Vagina (tissue), 2 donors: Measurements from ENCODE around the gene CRHBP. TPM values are rescaled to one million over a fixed set of nuclear protein-coding genes. Genes with fewer than 3 reads are reported as not detected.
"Not testable (repeated sequence)": the region's sequence is repeated elsewhere in the genome, so short reads cannot be mapped to it uniquely, and the experiment has no call there.

ENCODE experiments used
- DNase-seq, 2 donors: peaks; one replicate each; pipeline ENCODE4 v3.0.0-alpha.2; 2017; ENCODE audit errors: extremely low spot score in 2 of 2
- H3K27ac ChIP-seq: fragments of 200-600 bp; sonication (generic); one replicate; pipeline ENCODE4 v1.5.1; 2019
- H3K27me3 ChIP-seq: fragments of 200-600 bp; sonication (generic); one replicate; pipeline ENCODE4 v1.5.1; 2019
- H3K36me3 ChIP-seq, 2 donors: fragments of 200-600 bp; sonication (generic); one replicate each; pipeline ENCODE4 v1.5.1; 2017 to 2019
- H3K4me1 ChIP-seq: fragments of 200-600 bp; sonication (generic); one replicate; pipeline ENCODE4 v1.5.1; 2019
- H3K4me3 ChIP-seq, 2 donors: fragments of 200-600 bp; sonication (generic); 1 replicate in 1 of 2; 2 replicates in 1 of 2; pipeline ENCODE4 v1.5.1; 2016 to 2019
- H3K9me3 ChIP-seq: fragments of 200-600 bp; sonication (generic); one replicate; pipeline ENCODE4 v1.5.1; 2019
- POLR2A ChIP-seq, 2 donors: fragments of 450-650 bp; IDR thresholded peaks; one replicate each; pipeline ENCODE4 v1.6.1; 2017; ENCODE audit warnings: antibody characterized with exemption in 2 of 2, mild to moderate bottlenecking in 2 of 2, moderate library complexity in 2 of 2
- POLR2AphosphoS5 ChIP-seq, 2 donors: sonication (generic); formaldehyde crosslinking; IDR thresholded peaks; one replicate each; pipeline ENCODE4 v1.9.0; 2017; ENCODE audit warnings: antibody characterized with exemption in 2 of 2, mild to moderate bottlenecking in 2 of 2, low read depth in 1 of 2; ENCODE audit not compliant: insufficient read depth in 1 of 2
- intact Hi-C: fragments of 100-400 bp; cut with DNase I; formaldehyde crosslinking; loops from one replicate; pipeline ENCODE4 v1.15.1; 2023
- total RNA-seq: library from RNA; depleted of rRNA; stranded (reverse); fragments of >200 nt; gene quantifications from one replicate; pipeline ENCODE4 v1.2.3, GENCODE V29; 2016
- TF ChIP-seq, protein P1 (sequence below), 3 experiments: fragments of 450-650 bp in 2 of 3; fragments of 200-600 bp in 1 of 3; sonication (generic) in 1 of 3; IDR thresholded peaks; one replicate each; pipeline ENCODE4 v1.5.1; 2017 to 2019; ENCODE audit warnings: antibody characterized with exemption in 3 of 3, mild to moderate bottlenecking in 2 of 3, moderate library complexity in 2 of 3

Gene CRHBP
- total RNA-seq, 1 donor from 2014 or later = 5.9 TPM

DNA sequence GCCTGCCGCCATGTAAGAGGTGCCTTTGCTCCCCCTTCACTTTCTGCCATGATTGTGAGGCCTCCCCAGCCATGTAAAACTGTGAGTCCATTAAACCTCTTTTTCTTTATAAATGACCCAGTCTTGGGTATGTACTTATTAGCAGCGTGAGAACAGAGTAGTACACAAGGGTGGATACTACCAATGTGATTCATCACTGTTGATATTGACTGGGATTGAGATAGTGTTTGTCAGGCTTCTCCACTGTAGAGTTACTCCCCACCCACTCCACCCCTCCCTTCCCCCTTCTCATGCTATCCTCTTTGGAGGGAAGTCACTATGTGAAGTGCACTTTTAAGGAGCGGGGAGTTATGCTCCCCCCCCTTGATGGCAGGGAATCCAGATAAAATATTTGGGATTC, 11.4 kb upstream of the CRHBP start:
- TF ChIP-seq POLR2AphosphoS5 (IDR thresholded peaks at IDR 0.05; ENCODE audit: insufficient read depth in 1 of 2, low read depth in 1 of 2) = no peak
- TF ChIP-seq POLR2A (IDR thresholded peaks at IDR 0.05) = no peak
- TF ChIP-seq, protein P1, sequence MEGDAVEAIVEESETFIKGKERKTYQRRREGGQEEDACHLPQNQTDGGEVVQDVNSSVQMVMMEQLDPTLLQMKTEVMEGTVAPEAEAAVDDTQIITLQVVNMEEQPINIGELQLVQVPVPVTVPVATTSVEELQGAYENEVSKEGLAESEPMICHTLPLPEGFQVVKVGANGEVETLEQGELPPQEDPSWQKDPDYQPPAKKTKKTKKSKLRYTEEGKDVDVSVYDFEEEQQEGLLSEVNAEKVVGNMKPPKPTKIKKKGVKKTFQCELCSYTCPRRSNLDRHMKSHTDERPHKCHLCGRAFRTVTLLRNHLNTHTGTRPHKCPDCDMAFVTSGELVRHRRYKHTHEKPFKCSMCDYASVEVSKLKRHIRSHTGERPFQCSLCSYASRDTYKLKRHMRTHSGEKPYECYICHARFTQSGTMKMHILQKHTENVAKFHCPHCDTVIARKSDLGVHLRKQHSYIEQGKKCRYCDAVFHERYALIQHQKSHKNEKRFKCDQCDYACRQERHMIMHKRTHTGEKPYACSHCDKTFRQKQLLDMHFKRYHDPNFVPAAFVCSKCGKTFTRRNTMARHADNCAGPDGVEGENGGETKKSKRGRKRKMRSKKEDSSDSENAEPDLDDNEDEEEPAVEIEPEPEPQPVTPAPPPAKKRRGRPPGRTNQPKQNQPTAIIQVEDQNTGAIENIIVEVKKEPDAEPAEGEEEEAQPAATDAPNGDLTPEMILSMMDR (IDR thresholded peaks at IDR 0.05) = no peak
- Histone ChIP-seq H3K4me3 (no peak overlapping the region), H3K9me3 (no peaks in the 10 kb centered on the region), H3K27ac (no peak overlapping the region), H3K36me3 (no peaks in the 10 kb centered on the region), H3K27me3 (no peaks in the 10 kb centered on the region), H3K4me1 (no peaks in the 10 kb centered on the region)
- intact Hi-C loops = no loop called here
- no peak for DNase-seq

DNA sequence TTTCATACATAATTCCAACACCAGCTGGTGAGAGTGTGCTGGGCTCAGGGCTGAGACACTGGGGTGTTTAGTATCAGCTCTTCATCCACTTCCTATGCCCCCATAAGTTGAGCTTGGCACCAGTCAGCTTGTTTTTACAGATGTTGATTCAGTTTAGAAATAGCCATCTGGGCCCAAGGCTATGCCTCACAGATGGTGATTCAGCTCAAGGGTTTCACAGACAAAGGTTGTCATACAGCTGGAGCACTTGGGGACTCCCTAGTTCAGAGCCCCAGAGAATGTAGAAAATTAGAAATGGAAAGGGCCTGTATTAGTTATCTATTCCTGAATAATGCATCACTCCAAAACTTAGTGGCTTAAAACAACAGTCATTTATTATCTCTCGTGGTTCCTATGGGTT, 10.3 kb upstream of the CRHBP start:
- Histone ChIP-seq H3K27ac (no peak overlapping the region), H3K36me3 (no peaks in the 10 kb centered on the region), H3K4me3 (no peak overlapping the region), H3K9me3 (no peaks in the 10 kb centered on the region), H3K4me1 (no peaks in the 10 kb centered on the region), H3K27me3 (no peaks in the 10 kb centered on the region)
- no peak for DNase-seq
- intact Hi-C loops = no loop called here
- TF ChIP-seq POLR2A (IDR thresholded peaks at IDR 0.05) = no peak
- no peak for TF ChIP-seq POLR2AphosphoS5 (IDR thresholded peaks at IDR 0.05; ENCODE audit: insufficient read depth in 1 of 2, low read depth in 1 of 2)
- TF ChIP-seq, protein P1 (IDR thresholded peaks at IDR 0.05) = no peak

DNA sequence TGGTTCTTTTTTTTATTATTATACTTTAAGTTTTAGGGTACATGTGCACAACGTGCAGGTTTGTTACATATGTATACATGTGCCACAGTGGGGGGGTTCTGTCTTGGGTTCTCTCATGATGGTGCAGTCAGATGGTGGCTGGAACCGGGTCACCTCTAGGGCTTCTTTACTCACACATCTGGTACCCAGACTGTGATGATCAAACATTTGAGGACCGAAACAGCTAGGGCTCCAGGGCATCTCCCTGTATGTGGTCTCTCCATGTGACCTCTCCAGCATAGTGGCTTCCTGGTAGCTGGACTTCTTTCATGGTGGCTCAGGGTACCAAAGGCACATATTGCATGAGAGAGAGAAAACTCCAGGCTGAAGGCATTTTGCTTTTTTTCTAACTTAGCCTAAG, 9.8 kb upstream of the CRHBP start:
- Histone ChIP-seq H3K4me1 (no peaks in the 10 kb centered on the region), H3K27ac (no peak overlapping the region), H3K9me3 (no peaks in the 10 kb centered on the region), H3K27me3 (no peaks in the 10 kb centered on the region), H3K4me3 (no peak overlapping the region), H3K36me3 (no peaks in the 10 kb centered on the region)
- no peak for DNase-seq
- intact Hi-C loops = no loop called here
- TF ChIP-seq, protein P1 (IDR thresholded peaks at IDR 0.05) = no peak
- no peak for TF ChIP-seq POLR2AphosphoS5 (IDR thresholded peaks at IDR 0.05; ENCODE audit: insufficient read depth in 1 of 2, low read depth in 1 of 2)
- TF ChIP-seq POLR2A (IDR thresholded peaks at IDR 0.05) = no peak

DNA sequence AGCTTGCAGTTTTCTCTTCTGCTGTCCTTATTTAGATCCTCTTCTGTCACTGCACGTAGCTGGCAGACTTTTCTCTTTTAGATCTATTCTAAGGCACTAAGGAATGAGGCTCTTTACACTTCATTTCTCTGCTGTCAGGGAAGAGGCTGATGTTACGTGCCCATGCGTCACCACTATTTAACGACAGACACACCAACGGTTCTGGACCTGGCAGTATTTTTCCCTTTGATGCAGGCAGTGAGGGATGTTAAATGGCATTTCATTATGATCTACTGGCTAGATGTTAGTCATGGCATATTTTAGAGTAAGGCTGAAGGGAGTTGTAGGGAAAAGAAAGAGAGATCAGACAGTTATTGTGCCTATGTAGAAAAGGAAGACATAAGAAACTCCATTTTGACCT, 8.2 kb upstream of the CRHBP start:
- Histone ChIP-seq H3K36me3 (no peaks in the 10 kb centered on the region), H3K4me1 (no peaks in the 10 kb centered on the region), H3K27me3 (no peaks in the 10 kb centered on the region), H3K4me3 (no peak overlapping the region), H3K27ac (no peak overlapping the region), H3K9me3 (no peaks in the 10 kb centered on the region)
- no peak for DNase-seq
- intact Hi-C loops = no loop called here
- TF ChIP-seq POLR2A (IDR thresholded peaks at IDR 0.05) (no peak), POLR2AphosphoS5 (IDR thresholded peaks at IDR 0.05; ENCODE audit: insufficient read depth in 1 of 2, low read depth in 1 of 2) (no peak)
- TF ChIP-seq, protein P1 (IDR thresholded peaks at IDR 0.05) = no peak

DNA sequence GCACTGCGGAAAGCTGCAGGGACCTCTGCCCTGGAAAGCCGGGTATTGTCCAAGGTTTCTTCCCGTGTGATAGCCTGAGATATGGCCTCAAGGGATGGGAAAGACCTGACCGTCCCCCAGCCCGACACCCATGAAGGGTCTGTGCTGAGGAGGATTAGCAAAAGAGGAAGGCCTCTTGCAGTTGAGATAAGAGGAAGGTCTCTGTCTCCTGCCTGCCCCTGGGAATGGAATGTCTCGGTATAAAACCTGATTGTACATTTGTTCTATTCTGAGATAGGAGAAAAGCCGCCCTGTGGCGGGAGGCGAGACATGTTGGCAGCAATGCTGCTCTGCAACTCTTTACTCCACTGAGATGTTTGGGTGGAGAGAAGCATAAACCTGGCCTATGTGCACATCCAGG, 7.6 kb upstream of the CRHBP start:
- intact Hi-C loops, H3K36me3 ChIP-seq, H3K27me3 ChIP-seq, H3K27ac ChIP-seq, H3K9me3 ChIP-seq, H3K4me1 ChIP-seq, H3K4me3 ChIP-seq, DNase-seq: not testable (repeated sequence)

DNA sequence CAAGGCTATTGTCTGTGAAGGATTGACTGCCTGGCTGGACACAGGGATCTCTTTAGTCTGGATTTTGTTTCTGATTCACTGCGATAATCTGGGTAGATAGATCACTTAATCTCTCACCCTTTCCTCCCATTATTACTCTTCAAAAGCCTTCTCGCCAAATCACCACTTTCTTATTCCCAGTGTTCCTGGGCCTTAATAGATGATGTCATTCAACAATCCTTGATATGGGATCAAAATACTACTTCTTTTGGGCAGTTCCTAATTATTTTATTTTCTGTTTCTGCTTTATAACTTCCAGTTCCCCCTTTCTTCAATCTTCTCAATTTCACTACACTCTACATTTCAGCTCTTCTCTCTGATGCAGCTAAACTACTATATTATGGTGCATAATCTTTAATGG, 6.8 kb upstream of the CRHBP start:
- Histone ChIP-seq H3K36me3 (no peaks in the 10 kb centered on the region), H3K27me3 (no peaks in the 10 kb centered on the region)
- TF ChIP-seq POLR2A (IDR thresholded peaks at IDR 0.05) = no peak
- no peak for TF ChIP-seq POLR2AphosphoS5 (IDR thresholded peaks at IDR 0.05; ENCODE audit: insufficient read depth in 1 of 2, low read depth in 1 of 2)
- TF ChIP-seq, protein P1 (IDR thresholded peaks at IDR 0.05) = no peak

More for the DNA sequence above, 6.8 kb upstream of the CRHBP start:
- Histone ChIP-seq H3K4me1 (no peaks in the 10 kb centered on the region), H3K27ac (no peak overlapping the region), H3K4me3 (no peak overlapping the region), H3K9me3 (no peaks in the 10 kb centered on the region)
- no peak for DNase-seq
- intact Hi-C loops = no loop called here
